Vagina (tissue), 2 donors: Measurements from ENCODE around the gene TANGO2. TPM values are rescaled to one million over a fixed set of nuclear protein-coding genes. Genes with fewer than 3 reads are reported as not detected.

Source experiments
- DNase-seq, 2 donors: peaks; one replicate each; pipeline ENCODE4 v3.0.0-alpha.2; 2017; ENCODE audit errors: extremely low spot score in 2 of 2
- H3K27ac ChIP-seq: fragments of 200-600 bp; sonication (generic); one replicate; pipeline ENCODE4 v1.5.1; 2019
- H3K27me3 ChIP-seq: fragments of 200-600 bp; sonication (generic); one replicate; pipeline ENCODE4 v1.5.1; 2019
- H3K36me3 ChIP-seq, 2 donors: fragments of 200-600 bp; sonication (generic); one replicate each; pipeline ENCODE4 v1.5.1; 2017 to 2019
- H3K4me1 ChIP-seq: fragments of 200-600 bp; sonication (generic); one replicate; pipeline ENCODE4 v1.5.1; 2019
- H3K4me3 ChIP-seq, 2 donors: fragments of 200-600 bp; sonication (generic); 1 replicate in 1 of 2; 2 replicates in 1 of 2; pipeline ENCODE4 v1.5.1; 2016 to 2019
- H3K9me3 ChIP-seq: fragments of 200-600 bp; sonication (generic); one replicate; pipeline ENCODE4 v1.5.1; 2019
- CTCF ChIP-seq, 3 experiments: fragments of 450-650 bp in 2 of 3; fragments of 200-600 bp in 1 of 3; sonication (generic) in 1 of 3; IDR thresholded peaks; one replicate each; pipeline ENCODE4 v1.5.1; 2017 to 2019; ENCODE audit warnings: antibody characterized with exemption in 3 of 3, mild to moderate bottlenecking in 2 of 3, moderate library complexity in 2 of 3
- POLR2A ChIP-seq, 2 donors: fragments of 450-650 bp; IDR thresholded peaks; one replicate each; pipeline ENCODE4 v1.6.1; 2017; ENCODE audit warnings: antibody characterized with exemption in 2 of 2, mild to moderate bottlenecking in 2 of 2, moderate library complexity in 2 of 2
- POLR2AphosphoS5 ChIP-seq, 2 donors: sonication (generic); formaldehyde crosslinking; IDR thresholded peaks; one replicate each; pipeline ENCODE4 v1.9.0; 2017; ENCODE audit warnings: antibody characterized with exemption in 2 of 2, mild to moderate bottlenecking in 2 of 2, low read depth in 1 of 2; ENCODE audit not compliant: insufficient read depth in 1 of 2
- intact Hi-C: fragments of 100-400 bp; cut with DNase I; formaldehyde crosslinking; loops from one replicate; pipeline ENCODE4 v1.15.1; 2023
- total RNA-seq: library from RNA; depleted of rRNA; stranded (reverse); fragments of >200 nt; gene quantifications from one replicate; pipeline ENCODE4 v1.2.3, GENCODE V29; 2016

TANGO2 gene
- total RNA-seq, 1 donor from 2014 or later: 21.4 TPM

DNA sequence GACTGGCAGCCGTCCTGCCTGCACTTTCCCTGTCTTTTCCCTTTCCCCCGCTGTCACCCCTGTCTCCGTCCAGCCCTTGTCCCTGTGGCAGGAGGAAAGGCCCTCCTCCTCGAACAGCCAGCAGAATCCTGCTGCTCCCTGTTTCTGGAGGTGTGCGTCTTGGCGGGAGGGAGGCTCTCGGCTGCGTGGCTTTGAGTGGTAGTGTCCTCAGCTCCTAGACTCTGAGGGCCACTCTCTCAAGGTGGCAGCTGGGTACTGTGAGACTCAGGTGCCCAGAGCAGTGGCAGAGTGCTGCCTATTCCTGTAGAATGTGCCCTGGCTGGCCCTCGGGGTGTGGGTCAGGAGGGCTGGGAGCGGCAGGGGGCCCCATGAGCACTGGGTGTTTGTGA, 85.9 kb downstream of the TANGO2 start:
- intact Hi-C loops: no loop called here
- H3K4me1 ChIP-seq: no peaks in the 10 kb centered on the region
- no peak for DNase-seq
- H3K9me3 ChIP-seq: no peaks in the 10 kb centered on the region
- no peak overlapping the region for H3K4me3 ChIP-seq
- no peaks in the 10 kb centered on the region for H3K27me3 ChIP-seq
- H3K27ac ChIP-seq: no peak overlapping the region
- peaks cover 0 to 72% of the 10 kb centered on the region in 2 donors for H3K36me3 ChIP-seq
- TF ChIP-seq POLR2AphosphoS5 (IDR thresholded peaks at IDR 0.05; ENCODE audit: insufficient read depth in 1 of 2, low read depth in 1 of 2): no peak
- no peak for TF ChIP-seq CTCF (IDR thresholded peaks at IDR 0.05)
- no peak for TF ChIP-seq POLR2A (IDR thresholded peaks at IDR 0.05)

- no peak for TF ChIP-seq POLR2A (IDR thresholded peaks at IDR 0.05)
- no peak for TF ChIP-seq POLR2AphosphoS5 (IDR thresholded peaks at IDR 0.05; ENCODE audit: insufficient read depth in 1 of 2, low read depth in 1 of 2)
- TF ChIP-seq CTCF (IDR thresholded peaks at IDR 0.05): no peak
- Histone ChIP-seq H3K36me3 (peaks cover 0 to 77% of the 10 kb centered on the region in 2 donors), H3K9me3 (no peaks in the 10 kb centered on the region), H3K4me1 (no peaks in the 10 kb centered on the region), H3K27ac (no peak overlapping the region), H3K4me3 (no peak overlapping the region), H3K27me3 (no peaks in the 10 kb centered on the region)
- intact Hi-C loops: no loop called here
- DNase-seq: no peak
These were observed 86.6 kb downstream of the TANGO2 start for GRCh38 chr22:20107471-20107901.

DNA sequence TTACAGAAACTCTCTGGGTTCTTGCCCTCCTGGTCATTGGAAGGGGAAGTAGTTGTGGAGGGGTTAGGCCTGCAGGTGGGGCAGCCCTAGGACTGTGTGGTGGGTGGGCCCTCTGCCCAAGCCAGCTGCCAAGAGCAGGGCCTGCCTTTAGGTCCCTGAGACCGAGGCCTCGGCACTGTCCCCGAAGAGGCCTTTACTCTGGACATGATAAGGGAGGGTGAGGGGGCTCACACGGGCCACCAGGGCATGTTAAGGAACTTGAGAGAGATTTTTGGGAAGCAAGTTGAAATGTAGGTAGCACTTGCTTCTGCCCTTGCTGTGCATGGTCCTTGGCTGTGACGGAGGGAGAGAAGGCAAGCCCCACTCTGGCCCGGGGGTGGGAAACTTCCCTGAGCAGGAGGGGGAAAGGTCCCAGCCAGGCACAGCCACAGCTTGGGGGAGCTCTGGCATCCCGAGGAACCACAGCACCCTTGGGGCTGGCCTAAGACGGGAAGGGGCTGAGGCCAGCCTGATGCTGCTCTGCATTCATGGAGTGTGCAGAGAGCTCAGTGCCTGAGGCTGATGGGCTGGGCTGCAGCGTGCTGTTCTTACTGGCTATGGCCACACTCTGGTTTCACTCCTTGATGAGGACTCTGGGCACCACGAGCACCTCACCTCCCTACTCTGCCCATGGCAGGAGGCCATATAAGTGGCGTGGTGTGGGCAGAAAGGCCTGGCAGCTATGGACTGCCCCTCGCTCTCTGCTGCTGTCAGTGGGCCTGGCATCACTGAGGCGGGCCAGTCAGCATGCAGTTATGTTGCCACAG, 87.2 kb downstream of the TANGO2 start:
- no peaks in the 10 kb centered on the region for H3K4me1 ChIP-seq
- no peaks in the 10 kb centered on the region for H3K27me3 ChIP-seq
- H3K27ac ChIP-seq: no peak overlapping the region
- H3K4me3 ChIP-seq: no peak overlapping the region
- no peak for TF ChIP-seq CTCF (IDR thresholded peaks at IDR 0.05)
- TF ChIP-seq POLR2A (IDR thresholded peaks at IDR 0.05): no peak
- no peak for TF ChIP-seq POLR2AphosphoS5 (IDR thresholded peaks at IDR 0.05; ENCODE audit: insufficient read depth in 1 of 2, low read depth in 1 of 2)
- intact Hi-C loops: no loop called here
- peaks cover 0 to 81% of the 10 kb centered on the region in 2 donors for H3K36me3 ChIP-seq
- no peaks in the 10 kb centered on the region for H3K9me3 ChIP-seq
- DNase-seq: no peak

GRCh38 chr22:20108757-20109230, 87.9 kb downstream of the TANGO2 start:
- no peak for DNase-seq
- no peaks in the 10 kb centered on the region for H3K27me3 ChIP-seq
- H3K4me1 ChIP-seq: no peaks in the 10 kb centered on the region
- H3K36me3 ChIP-seq: peaks cover 0 to 86% of the 10 kb centered on the region in 2 donors
- no peaks in the 10 kb centered on the region for H3K9me3 ChIP-seq
- intact Hi-C loops: no loop called here
- H3K27ac ChIP-seq: no peak overlapping the region
- TF ChIP-seq POLR2A (IDR thresholded peaks at IDR 0.05): no peak
- no peak overlapping the region for H3K4me3 ChIP-seq

DNA sequence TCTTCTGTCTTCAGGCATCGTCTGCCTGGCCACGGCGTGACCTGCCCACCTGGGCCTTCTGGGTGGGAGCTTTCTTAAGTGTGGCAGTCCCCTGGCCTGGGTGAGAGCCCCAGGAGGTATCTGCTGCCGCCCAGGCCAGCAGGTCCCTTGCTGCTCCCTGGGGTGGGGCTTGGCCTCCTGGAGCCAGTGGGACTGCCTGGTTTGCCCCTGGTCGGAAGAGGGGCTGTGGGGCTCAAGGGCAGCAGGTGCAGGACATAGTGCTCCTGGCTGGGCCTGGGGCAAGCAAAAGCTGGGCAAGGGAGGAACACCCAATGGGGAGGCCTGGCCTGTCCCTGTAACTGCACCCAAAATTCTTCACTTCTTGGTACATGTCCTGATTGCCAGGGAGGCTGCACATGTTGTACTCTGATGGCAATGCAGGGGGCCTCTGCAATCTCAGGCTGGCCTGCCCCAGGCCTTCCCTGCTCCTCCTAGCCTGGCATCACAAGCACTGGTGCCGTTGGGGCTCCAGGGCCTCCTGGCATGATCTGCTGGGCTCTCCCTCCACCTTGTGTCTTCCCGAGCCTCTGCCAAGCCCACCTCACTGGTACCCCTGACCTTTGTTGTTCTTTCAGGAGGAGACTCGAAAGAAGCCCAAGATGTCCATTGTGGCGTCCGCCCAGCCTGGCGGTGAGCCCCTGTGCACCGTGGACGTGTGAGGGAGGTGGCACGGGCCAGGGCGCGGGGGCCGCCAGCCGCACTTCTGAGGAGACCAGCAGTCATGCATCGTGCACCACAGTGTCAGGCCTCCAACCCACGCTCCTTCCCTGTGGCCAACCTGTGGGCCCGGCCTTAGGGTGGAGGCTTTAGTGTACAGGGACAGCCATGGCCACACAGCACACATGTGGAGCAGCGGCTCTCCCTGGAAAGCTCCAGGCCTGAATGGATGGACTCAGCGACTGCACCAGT, 88.8 kb downstream of the TANGO2 start:
- TF ChIP-seq POLR2AphosphoS5 (IDR thresholded peaks at IDR 0.05; ENCODE audit: insufficient read depth in 1 of 2, low read depth in 1 of 2): peak in 1 of 2 donors; percentile 15
- no peak for TF ChIP-seq POLR2A (IDR thresholded peaks at IDR 0.05)
- DNase-seq: no peak
- Histone ChIP-seq H3K4me3 (no peak overlapping the region), H3K4me1 (no peaks in the 10 kb centered on the region), H3K36me3 (peaks cover 0 to 91% of the 10 kb centered on the region in 2 donors), H3K27me3 (no peaks in the 10 kb centered on the region), H3K9me3 (no peaks in the 10 kb centered on the region), H3K27ac (no peak overlapping the region)
- intact Hi-C loops: loop anchor here (10.0 kb wide), 1 partner anchor 1965 kb away; no protein-coding TSS in a partner anchor
